Stimulated activated CD4-positive, alpha-beta T cell treated with anti-CD3 and anti-CD28 coated beads, Interleukin-15, amount 100 ng/mL, for 24 hours (primary cell): ENCODE measurements around the gene NCKAP5.

Experiments
- DNase-seq: peaks from one replicate; pipeline ENCODE4 v3.0.0-alpha.2; 2020

The NCKAP5 gene

GRCh38 chr2:133456971-133457370, 111.3 kb downstream of the NCKAP5 start:
- DNase-seq: no peak

- no peak for DNase-seq
Observed at GRCh38 chr2:133456156-133456555, 112.1 kb downstream of the NCKAP5 start.

DNA sequence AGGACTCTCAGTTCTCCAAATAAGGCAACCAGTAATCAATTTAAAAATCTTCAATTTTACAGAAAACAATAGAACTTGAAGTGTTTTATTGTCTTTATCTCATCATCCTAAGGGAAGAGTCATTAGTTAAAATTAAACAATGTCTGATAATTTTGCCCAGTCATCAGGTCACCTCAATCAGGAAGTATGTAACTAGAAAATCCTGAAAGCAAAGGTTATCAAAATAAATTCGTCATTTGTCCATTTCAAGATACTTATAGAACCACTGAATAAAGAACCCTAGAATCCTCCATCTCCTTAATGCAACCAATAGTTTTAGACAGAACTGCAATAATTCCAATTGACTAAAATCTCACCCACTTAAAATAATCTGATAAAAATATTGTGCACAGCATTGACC, 115.2 kb downstream of the NCKAP5 start:
- DNase-seq: no peak

GRCh38 chr2:133452583-133452982, 115.7 kb downstream of the NCKAP5 start:
- no peak for DNase-seq

DNA sequence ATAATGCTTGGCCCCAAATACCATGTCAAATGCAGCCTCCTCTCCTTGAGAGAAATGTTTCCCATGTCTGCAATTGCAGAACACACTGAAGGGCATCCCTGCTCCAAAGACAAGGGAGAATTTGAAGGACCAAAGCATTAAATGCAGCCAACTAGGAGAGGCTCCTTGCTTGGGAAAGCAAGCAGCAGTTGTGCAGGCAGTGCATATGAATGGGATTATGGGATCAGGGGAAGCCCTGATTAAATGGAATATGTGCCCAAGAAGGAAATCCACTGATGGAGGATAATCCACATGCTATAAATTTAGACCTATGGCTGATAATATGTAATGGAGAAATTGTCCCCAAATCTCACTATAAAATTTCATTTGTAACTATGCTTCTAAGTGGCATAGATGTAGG, 116.1 kb downstream of the NCKAP5 start:
- DNase-seq: no peak

DNA sequence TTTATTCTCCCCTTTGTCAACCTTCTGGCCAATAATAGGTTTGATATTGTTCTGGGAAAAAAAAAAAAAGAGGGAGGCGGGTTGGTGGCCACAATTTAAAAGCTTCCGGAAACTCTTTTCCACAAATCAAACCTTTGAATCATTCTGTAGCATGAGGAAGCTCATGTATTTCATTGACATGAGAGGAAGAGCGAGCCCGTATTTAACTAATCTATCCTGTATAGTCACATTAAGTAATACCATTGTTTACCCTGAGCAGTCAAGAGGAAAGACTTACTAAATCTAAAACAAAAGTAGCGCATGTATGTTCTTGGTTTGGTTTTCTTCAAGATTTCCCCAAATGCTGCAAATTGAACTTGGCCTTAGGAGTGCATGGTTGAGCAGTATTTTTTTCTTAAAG, 120.1 kb downstream of the NCKAP5 start:
- DNase-seq: no peak

GRCh38 chr2:133447303-133447702, 121.0 kb downstream of the NCKAP5 start:
- no peak for DNase-seq

GRCh38 chr2:133444465-133444864, 123.8 kb downstream of the NCKAP5 start:
- DNase-seq: no peak

- no peak for DNase-seq
Observed at GRCh38 chr2:133442393-133442792, 125.9 kb downstream of the NCKAP5 start.

- DNase-seq: no peak
Observed at GRCh38 chr2:133439565-133439920, 128.7 kb downstream of the NCKAP5 start.

DNA sequence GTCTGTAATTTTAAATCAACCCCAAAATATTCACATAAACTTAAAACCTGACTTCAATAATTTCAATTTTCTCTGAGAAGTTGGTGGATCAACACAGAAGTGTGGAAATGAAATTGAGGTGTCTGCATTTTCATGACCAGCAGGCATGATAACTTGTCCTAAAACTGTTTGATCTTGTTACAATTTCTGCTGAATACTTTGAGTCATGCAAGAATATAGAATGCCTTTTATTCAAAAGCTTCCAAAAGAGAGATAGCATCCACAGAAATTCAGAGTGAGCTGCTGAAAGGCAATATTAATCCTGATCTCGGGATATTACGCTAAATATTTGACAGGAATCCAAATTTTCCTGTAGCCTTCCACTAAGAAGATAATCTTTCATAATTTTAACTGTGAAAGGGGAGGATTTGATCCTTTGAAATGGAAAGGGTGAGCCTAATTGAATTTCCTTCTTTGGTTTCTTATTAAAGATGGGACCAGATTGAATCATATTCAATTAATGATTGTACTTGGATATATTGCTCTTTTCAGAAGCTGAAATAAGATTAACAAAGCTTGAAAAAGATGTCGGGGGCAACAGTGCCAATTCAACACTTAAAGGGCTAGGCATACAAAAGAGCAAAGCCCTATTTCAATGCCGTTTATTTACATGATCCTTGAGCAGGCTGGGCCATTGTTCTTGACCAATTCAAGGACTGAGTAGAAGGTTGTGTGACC, 129.3 kb downstream of the NCKAP5 start:
- DNase-seq: no peak

GRCh38 chr2:133438026-133438425, 130.2 kb downstream of the NCKAP5 start:
- no peak for DNase-seq

DNA sequence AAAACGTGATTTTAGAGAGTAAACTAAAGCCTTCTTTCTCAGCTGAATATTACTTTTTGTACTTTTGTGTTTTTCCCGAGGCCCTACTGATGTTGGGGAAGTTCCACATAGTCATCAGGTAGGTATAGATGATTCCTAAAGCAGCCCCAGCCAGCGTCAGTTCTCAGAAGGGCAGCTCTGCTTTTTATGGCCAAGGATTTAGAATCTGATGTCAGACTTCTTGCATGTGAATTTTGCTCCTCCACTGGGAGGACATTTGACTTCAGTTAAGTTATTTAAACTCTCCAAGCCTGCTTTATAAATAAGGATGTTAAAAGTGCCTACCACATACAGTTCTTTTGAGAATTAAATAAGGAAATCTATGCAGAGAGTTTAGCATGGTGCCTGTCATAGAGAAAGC, 130.8 kb downstream of the NCKAP5 start:
- DNase-seq: no peak

GRCh38 chr2:133434959-133435668, 133.1 kb downstream of the NCKAP5 start:
- DNase-seq: no peak

DNA sequence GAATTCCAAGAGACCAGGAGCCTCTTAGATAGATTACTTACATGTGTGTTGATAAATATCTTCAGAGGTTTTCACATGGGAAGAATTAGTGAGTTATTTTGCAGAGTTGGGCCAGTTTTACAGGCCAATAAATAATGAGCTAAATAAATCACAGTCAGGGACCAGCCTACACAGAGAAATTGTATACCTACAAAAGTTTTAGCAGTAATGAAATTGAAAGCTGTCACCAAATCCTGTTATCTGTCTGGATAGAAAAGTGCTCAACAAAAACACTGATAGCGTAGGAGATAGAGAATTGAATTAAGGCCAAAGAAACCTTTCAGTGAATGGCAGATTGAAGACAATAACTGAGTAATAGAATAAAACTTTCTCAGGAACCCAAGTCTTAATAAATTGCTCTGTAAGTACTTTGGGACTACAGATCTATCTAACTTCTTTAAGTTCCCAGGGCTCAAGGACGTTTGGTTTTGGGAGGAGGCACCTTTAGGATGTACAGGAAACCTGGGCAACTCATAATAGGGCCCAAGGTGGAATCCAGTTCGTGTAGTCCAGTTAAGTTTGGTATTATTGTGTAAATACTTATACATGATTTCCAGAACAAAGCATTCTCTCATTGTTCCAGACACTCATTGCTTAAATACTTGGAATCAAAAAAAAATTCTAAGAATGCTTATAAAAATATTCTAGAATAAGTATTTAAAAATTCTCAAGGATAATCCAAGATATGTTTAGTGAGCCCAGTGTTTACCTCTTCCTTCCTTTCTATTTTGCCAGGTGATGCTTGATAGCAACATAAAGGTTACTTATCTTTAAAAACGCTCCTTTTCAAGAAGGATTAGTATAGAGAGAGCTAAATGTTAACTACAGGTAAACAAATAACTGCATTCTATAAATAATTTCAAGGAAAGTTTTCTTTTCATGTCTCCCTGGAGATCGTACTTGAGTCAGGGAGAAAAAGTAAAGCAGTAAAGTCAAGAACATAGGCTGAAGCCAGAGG, 134.5 kb downstream of the NCKAP5 start:
- DNase-seq: no peak

GRCh38 chr2:133432778-133433177, 135.5 kb downstream of the NCKAP5 start:
- no peak for DNase-seq

DNA sequence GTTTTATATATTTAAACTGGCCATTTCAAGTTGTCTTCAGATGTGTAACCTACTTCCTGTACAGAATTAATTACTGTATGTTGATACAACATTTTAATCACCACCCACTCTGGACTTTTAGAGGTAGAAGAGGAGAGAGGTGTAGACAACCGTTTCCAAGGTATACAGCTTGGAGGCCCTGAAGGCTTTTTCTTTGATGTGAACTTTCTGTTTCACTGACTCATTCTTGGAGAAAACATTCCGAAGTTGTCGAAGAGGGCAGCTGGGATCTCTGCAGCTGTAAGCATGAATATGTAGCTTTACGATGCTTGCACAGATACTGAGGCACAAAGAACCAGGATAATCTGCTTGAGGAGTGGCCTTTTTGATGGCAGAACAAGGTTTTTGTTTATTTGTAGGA, 137.0 kb downstream of the NCKAP5 start:
- DNase-seq: no peak

GRCh38 chr2:133426791-133427190, 141.5 kb downstream of the NCKAP5 start:
- DNase-seq: no peak

DNA sequence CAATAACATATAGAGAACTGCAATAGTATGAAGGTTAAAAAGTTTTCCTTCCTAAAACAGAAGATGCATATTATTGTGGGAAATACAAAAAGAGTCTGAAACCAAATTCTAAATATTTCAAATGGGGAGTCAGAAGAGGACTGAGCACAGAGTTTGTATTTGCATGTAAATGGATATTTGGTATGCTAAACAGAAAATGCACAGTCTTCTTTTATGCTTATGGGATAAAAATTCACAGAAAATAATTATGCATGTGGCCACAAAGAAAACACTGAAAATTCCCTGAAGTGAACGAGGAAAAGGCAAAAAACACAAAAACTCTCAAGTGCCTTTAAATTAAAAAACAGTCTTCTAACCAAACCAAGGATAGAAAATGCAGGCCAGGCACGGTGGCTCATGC, 142.7 kb downstream of the NCKAP5 start:
- DNase-seq: no peak

- no peak for DNase-seq
Observed at GRCh38 chr2:133424876-133425275, 143.4 kb downstream of the NCKAP5 start.

DNA sequence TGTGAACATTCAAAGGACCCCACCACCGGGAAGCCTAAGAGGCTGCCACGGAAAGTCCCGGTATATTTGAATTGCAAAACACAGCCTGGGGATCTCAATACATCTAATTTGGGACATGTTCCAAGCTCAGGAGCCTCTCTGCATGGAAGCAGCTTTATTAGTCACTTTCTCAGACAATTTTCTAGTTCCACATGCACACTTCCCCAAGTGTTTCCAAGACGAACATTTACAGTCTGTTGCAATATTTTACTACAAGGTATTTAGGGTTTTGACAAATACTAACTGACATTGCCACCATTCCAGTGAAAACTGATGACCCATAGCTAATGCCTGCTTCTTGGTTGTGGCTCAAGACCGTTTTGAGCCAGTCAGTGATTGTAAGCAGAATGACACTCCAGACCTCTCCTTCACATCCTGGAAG, 145.3 kb downstream of the NCKAP5 start:
- DNase-seq: no peak

DNA sequence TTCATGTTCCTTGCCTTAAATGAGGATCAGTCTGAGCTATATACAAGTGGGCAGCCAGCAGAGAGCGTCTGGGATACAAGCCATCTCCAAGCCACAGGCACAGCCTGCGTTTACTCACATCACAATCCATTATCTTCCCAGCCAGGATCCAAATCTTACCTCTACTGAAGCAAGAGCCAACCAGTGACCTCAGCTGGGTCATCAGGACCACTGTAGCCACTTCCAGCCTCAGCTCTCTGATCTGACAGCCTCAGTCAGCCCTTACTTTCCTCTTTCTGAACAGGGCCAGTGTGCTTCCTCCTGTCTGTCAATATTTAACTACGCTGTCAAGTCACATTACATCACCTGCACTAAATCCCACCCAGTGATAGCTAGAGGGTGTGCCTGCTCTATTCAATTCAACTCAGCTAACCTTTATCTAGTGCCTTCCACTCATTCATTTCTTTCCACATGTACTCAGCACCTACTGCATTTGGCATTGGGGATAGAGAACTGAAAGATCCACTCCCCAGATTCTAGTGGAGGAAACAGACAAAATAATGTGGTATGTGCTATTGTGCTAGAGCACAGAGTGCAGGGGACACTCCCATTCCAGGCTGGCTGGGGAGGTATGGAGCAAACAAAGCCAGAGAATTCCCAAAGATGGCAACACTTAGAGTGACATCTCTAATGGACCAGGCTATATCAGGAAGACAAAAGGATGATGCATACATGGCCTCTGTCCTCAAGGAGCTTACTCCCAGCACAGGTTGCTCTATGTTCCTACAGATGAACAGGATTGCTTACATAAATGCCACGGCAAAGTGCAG, 146.5 kb downstream of the NCKAP5 start:
- no peak for DNase-seq

- no peak for DNase-seq
Observed at GRCh38 chr2:133420788-133421187, 147.5 kb downstream of the NCKAP5 start.
